Ovary (tissue), 9 donors: Measurements from ENCODE around the gene OR5I1. TPM values are rescaled to one million over a fixed set of nuclear protein-coding genes. Genes with fewer than 3 reads are reported as not detected.
"Not testable (repeated sequence)": the region's sequence is repeated elsewhere in the genome, so short reads cannot be mapped to it uniquely, and the experiment has no call there.

Experiments used
- DNase-seq, 5 donors: peaks; one replicate each; pipeline ENCODE4 v3.0.0-alpha.2; 2019 to 2020
- H3K27ac ChIP-seq, 2 donors: fragments of 200-600 bp; one replicate each; pipeline versions ENCODE4 v1.5.1 to v1.8.0; 2019 to 2022
- H3K27me3 ChIP-seq: fragments of 200-600 bp; one replicate; pipeline ENCODE4 v1.8.0; 2022
- H3K36me3 ChIP-seq: fragments of 200-600 bp; sonication (generic); one replicate; pipeline ENCODE4 v1.5.1; 2019
- H3K4me1 ChIP-seq: one replicate; pipeline ENCODE4 v1.8.1; 2013; ENCODE audit warnings: mild to moderate bottlenecking, moderate library complexity; ENCODE audit not compliant: insufficient read depth
- H3K4me3 ChIP-seq: fragments of 200-600 bp; sonication (generic); one replicate; pipeline ENCODE4 v1.5.1; 2017
- H3K9me3 ChIP-seq, 2 donors: fragments of 200-600 bp in 1 of 2; sonication (generic) in 1 of 2; one replicate each; pipeline versions ENCODE4 v1.5.1 to v1.8.1; 2013 to 2019; ENCODE audit warnings: mild to moderate bottlenecking in 1 of 2, moderate library complexity in 1 of 2
- EP300 ChIP-seq: sonication (generic); formaldehyde crosslinking; IDR thresholded peaks from one replicate; pipeline ENCODE4 v1.6.1; 2017; ENCODE audit warnings: antibody characterized with exemption
- POLR2A ChIP-seq: fragments of 450-650 bp; IDR thresholded peaks from one replicate; pipeline ENCODE4 v1.6.1; 2017; ENCODE audit warnings: antibody characterized with exemption, mild to moderate bottlenecking, moderate library complexity
- WGBS, 3 donors: extraction: QIAGEN DNeasy Blood & Tissue Kit in 1 of 3; methylation state at CpG; one replicate each; pipeline versions ENCODE4 v1.1.5 to v1.1.7; 2013 to 2017; 5-methylcytosine and 5-hydroxymethylcytosine counted together
- intact Hi-C, 4 donors: fragments of 100-400 bp; cut with DNase I; formaldehyde crosslinking; loops; one replicate each; pipeline versions ENCODE4 v1.11.0 to v1.15.1; 2022 to 2023
- polyA plus RNA-seq, 2 donors: library from polyadenylated mRNA; stranded (reverse); fragments of 200-250 nt in 1 of 2; fragments of 350-450 nt in 1 of 2; fragmentation: Illumina TruSeq in 1 of 2; extraction: RNeasy Lipid Tissue Mini Kit (QIAGEN cat#74804) in 1 of 2; gene quantifications; one replicate each; pipeline ENCODE4 v1.2.3, GENCODE V29; 2013 to 2014
- total RNA-seq, 7 donors: library from RNA; depleted of rRNA in 2 of 7; stranded (reverse); fragments of >200 nt in 2 of 7; fragmentation: NEBNext Ultra II Directional in 3 of 7; extraction: Animal tissue kit (Norgen Biotek cat#: 25700) in 3 of 7; gene quantifications; one replicate each; pipeline versions ENCODE4 v1.1.0 to v1.2.4, GENCODE V29; 2016 to 2023
- TF ChIP-seq, protein P1 (sequence below), 3 donors: fragments of 450-650 bp in 2 of 3; fragments of 200-600 bp in 1 of 3; IDR thresholded peaks; one replicate each; pipeline versions ENCODE4 v1.5.1 to v1.8.0; 2016 to 2022; ENCODE audit warnings: antibody characterized with exemption in 3 of 3, mild to moderate bottlenecking in 1 of 3
- donor health status: DM: no; HTN: no; CAD: no; lungs with moderate emphysema.
- donor health status: DM: no; HTN: no; CAD: no.
- donor health status: Bipolar disorder and iron deficiency.
- donor health status: DM: yes; HTN: yes; CAD: no.
- donor health status: DM: no; HTN: no; CAD: no.
- donor health status: DM: yes; HTN: yes; CAD: no.

The OR5I1 gene
- total and polyA plus RNA-seq, 9 donors, result not detected

DNA sequence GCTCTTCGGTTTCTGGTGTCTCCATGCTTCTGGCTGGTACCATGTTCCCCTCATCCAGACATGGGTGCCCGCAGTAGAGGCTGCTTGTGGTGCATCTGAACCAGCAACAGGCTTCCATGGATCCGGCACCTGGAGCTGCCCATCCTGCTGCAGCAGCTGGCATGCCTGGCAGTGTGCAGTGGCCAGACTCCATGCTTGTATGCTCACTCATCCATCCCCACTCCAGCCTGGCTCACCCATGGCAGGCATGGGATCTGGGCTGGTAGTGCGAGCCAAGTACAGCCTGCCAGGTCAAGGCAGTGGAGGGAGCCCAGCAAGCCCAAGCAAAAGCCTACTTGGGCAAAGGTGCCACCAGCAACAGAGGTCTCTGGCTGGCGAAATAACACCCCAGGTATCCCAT is 15.7 kb downstream of the OR5I1 start:
- Histone ChIP-seq H3K27ac (no peak overlapping the region), H3K36me3 (no peaks in the 10 kb centered on the region), H3K4me3 (no peak overlapping the region), H3K4me1 (no peaks in the 10 kb centered on the region), H3K9me3 (no peaks in the 10 kb centered on the region), H3K27me3 (no peaks in the 10 kb centered on the region)
- DNase-seq, result no peak
- 75 to 80% (median 77%) methylated on average over 5 of the region's 5 CpGs for WGBS, 3 donors
- TF ChIP-seq, protein P1, sequence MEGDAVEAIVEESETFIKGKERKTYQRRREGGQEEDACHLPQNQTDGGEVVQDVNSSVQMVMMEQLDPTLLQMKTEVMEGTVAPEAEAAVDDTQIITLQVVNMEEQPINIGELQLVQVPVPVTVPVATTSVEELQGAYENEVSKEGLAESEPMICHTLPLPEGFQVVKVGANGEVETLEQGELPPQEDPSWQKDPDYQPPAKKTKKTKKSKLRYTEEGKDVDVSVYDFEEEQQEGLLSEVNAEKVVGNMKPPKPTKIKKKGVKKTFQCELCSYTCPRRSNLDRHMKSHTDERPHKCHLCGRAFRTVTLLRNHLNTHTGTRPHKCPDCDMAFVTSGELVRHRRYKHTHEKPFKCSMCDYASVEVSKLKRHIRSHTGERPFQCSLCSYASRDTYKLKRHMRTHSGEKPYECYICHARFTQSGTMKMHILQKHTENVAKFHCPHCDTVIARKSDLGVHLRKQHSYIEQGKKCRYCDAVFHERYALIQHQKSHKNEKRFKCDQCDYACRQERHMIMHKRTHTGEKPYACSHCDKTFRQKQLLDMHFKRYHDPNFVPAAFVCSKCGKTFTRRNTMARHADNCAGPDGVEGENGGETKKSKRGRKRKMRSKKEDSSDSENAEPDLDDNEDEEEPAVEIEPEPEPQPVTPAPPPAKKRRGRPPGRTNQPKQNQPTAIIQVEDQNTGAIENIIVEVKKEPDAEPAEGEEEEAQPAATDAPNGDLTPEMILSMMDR (IDR thresholded peaks at IDR 0.05), result no peak
- TF ChIP-seq POLR2A, result no peak
- TF ChIP-seq EP300, result no peak
- intact Hi-C loops, result no loop called here

DNA sequence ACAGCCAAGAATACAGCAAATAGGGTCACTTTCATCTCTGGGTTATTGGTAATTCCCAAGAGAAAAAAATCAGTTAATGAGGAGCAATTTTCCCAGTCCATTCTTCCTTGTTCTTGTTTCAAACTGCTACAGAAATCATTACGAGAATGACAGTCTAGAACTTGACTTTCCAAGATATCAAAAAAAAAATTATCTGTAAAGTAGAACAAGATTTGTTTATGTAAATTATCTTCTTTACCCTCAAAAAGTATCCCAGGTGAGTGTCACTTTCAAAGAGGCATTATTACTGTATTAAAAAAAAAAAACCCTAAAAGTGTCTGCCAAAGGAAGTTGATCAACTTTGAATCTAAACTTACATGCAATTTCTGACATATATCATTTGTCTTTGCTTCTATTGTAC is 21.7 kb downstream of the OR5I1 start, which contains the start of gene OR5W2:
Gene OR5W2, minus strand, starts transcription at position 101 of the 400 bp plus-strand sequence. Its CDS starts 0 bp downstream, at position 101.
- Histone ChIP-seq H3K4me3 (no peak within 1 kb of the TSS), H3K27me3 (no peaks in the 10 kb centered on the region), H3K36me3 (no peaks in the 10 kb centered on the region), H3K4me1 (no peaks in the 10 kb centered on the region), H3K9me3 (no peaks in the 10 kb centered on the region), H3K27ac (no peak within 1 kb of the TSS)
- no peak for DNase-seq
- TF ChIP-seq POLR2A, result no peak
- no peak for TF ChIP-seq EP300
- TF ChIP-seq, protein P1 (IDR thresholded peaks at IDR 0.05), result no peak
- intact Hi-C loops, result no loop called here
- WGBS, 3 donors, result 28 to 72% (median 52%) methylated on average over 1 of the region's 1 CpG

DNA sequence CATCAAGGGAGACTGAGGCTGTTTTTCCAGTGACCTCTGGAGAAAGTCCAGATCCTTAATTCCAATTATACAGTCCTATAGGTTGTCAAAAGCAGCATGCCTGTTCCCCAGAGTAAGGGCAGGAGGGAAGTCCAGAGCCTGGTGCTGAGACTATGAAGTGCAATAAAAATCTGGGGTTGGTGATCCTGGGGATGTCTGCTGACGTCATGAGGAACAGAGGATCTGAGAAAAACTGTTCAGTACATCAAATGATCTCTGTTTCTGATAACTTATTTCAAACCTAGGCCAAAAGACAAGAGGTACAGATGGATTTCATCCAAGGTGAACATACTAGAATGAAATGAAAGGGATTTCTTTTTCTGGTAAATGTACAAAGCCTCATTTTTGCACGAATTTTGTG is 33.9 kb downstream of the OR5I1 start:
- no peak for DNase-seq
- intact Hi-C loops, result no loop called here
- 18 to 26% (median 18%) methylated on average over 2 of the region's 2 CpGs for WGBS, 3 donors
- Histone ChIP-seq H3K4me1 (no peaks in the 10 kb centered on the region), H3K9me3 (no peaks in the 10 kb centered on the region), H3K4me3 (no peak overlapping the region), H3K36me3 (no peaks in the 10 kb centered on the region), H3K27ac (no peak overlapping the region), H3K27me3 (no peaks in the 10 kb centered on the region)
- TF ChIP-seq POLR2A, result no peak
- TF ChIP-seq, protein P1 (IDR thresholded peaks at IDR 0.05), result no peak
- no peak for TF ChIP-seq EP300

DNA sequence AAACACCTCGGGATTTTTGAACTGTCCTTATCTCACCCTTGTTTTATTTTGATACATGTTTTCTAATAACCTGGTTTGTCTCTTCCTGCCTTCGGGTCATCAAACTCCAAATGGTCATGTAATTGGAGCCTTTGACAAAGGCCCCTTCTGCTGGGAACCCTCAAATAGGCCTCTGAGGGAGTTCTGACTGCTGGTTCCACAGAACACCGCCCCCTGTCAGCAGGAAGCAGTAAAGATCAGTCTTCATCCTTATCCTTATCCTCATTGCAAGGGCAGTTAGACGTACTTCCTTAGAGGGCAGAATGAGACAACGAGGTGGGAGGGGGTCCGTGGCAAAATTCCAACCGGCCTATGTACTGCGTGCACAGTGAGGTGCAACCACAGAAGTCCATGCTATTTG is 41.0 kb downstream of the OR5I1 start:
- 48 to 63% (median 57%) methylated on average over 8 of the region's 8 CpGs for WGBS, 3 donors

DNA sequence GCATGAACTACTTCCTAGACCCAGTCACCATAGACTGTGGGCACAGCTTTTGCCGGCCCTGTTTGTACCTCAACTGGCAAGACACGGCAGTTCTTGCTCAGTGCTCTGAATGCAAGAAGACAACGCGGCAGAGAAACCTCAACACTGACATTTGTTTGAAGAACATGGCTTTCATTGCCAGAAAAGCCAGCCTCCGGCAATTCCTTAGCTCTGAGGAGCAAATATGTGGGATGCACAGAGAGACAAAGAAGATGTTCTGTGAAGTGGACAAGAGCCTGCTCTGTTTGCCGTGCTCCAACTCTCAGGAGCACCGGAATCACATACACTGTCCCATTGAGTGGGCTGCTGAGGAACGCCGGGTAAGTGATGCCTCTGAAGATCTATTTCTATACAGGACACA is 50.7 kb downstream of the OR5I1 start:
- H3K27me3 ChIP-seq, H3K4me1 ChIP-seq, H3K9me3 ChIP-seq, intact Hi-C loops, H3K4me3 ChIP-seq, DNase-seq, H3K36me3 ChIP-seq, H3K27ac ChIP-seq: not testable (repeated sequence)
- 85 to 94% (median 91%) methylated on average over 9 of the region's 9 CpGs for WGBS, 3 donors

More for the DNA sequence above, 41.0 kb downstream of the OR5I1 start:
- Histone ChIP-seq H3K4me1 (no peaks in the 10 kb centered on the region), H3K9me3 (no peaks in the 10 kb centered on the region), H3K36me3 (no peaks in the 10 kb centered on the region), H3K27ac (no peak overlapping the region), H3K27me3 (no peaks in the 10 kb centered on the region), H3K4me3 (no peak overlapping the region)
- TF ChIP-seq EP300, result no peak
- no peak for TF ChIP-seq POLR2A
- TF ChIP-seq, protein P1 (IDR thresholded peaks at IDR 0.05), result no peak
- DNase-seq, result no peak
- intact Hi-C loops, result no loop called here

Other genes with a start within 250 kb of the OR5I1 start
- not detected for gene OR5D13, start 163.0 kb downstream of the OR5I1 start, total RNA-seq
- gene OR5D13, start 163.0 kb downstream of the OR5I1 start, polyA plus RNA-seq, result not detected
- gene OR5D14, start 140.8 kb downstream of the OR5I1 start, total RNA-seq, result not detected
- gene OR5D14, start 140.8 kb downstream of the OR5I1 start, polyA plus RNA-seq, result not detected
- not detected for gene OR5L1, start 125.0 kb downstream of the OR5I1 start, total RNA-seq
- gene OR5L1, start 125.0 kb downstream of the OR5I1 start, polyA plus RNA-seq, result not detected
- not detected for gene OR5D18, start 116.8 kb downstream of the OR5I1 start, total RNA-seq
- not detected for gene OR5D18, start 116.8 kb downstream of the OR5I1 start, polyA plus RNA-seq
- gene OR5L2, start 109.2 kb downstream of the OR5I1 start, total RNA-seq, result not detected
- gene OR5L2, start 109.2 kb downstream of the OR5I1 start, polyA plus RNA-seq, result not detected
- not detected for gene OR5D16, start 97.6 kb downstream of the OR5I1 start, total RNA-seq
- not detected for gene OR5D16, start 97.6 kb downstream of the OR5I1 start, polyA plus RNA-seq
- not detected for gene TRIM51, start 53.1 kb downstream of the OR5I1 start, total RNA-seq
- gene TRIM51, start 53.1 kb downstream of the OR5I1 start, polyA plus RNA-seq, result not detected
- not detected for gene OR5W2, start 21.8 kb downstream of the OR5I1 start, total RNA-seq
- not detected for gene OR5W2, start 21.8 kb downstream of the OR5I1 start, polyA plus RNA-seq
- gene OR10AG1, start 33.5 kb upstream of the OR5I1 start, total RNA-seq, result not detected
- gene OR10AG1, start 33.5 kb upstream of the OR5I1 start, polyA plus RNA-seq, result not detected
- not detected for gene OR5F1, start 58.2 kb upstream of the OR5I1 start, total RNA-seq
- gene OR5F1, start 58.2 kb upstream of the OR5I1 start, polyA plus RNA-seq, result not detected
- not detected for gene OR5AS1, start 91.3 kb upstream of the OR5I1 start, total RNA-seq
- not detected for gene OR5AS1, start 91.3 kb upstream of the OR5I1 start, polyA plus RNA-seq
- gene OR8I2, start 156.9 kb upstream of the OR5I1 start, total RNA-seq, result not detected
- not detected for gene OR8I2, start 156.9 kb upstream of the OR5I1 start, polyA plus RNA-seq
- gene OR8H2, start 167.3 kb upstream of the OR5I1 start, total RNA-seq, result not detected
- not detected for gene OR8H2, start 167.3 kb upstream of the OR5I1 start, polyA plus RNA-seq
- gene OR8H3, start 186.0 kb upstream of the OR5I1 start, total RNA-seq, result not detected
- not detected for gene OR8H3, start 186.0 kb upstream of the OR5I1 start, polyA plus RNA-seq
- not detected for gene OR8J3, start 203.8 kb upstream of the OR5I1 start, total RNA-seq
- gene OR8J3, start 203.8 kb upstream of the OR5I1 start, polyA plus RNA-seq, result not detected
- not detected for gene OR8K5, start 223.9 kb upstream of the OR5I1 start, total RNA-seq
- gene OR8K5, start 223.9 kb upstream of the OR5I1 start, polyA plus RNA-seq, result not detected
- not detected for gene OR5J2, start 240.2 kb upstream of the OR5I1 start, total RNA-seq
- not detected for gene OR5J2, start 240.2 kb upstream of the OR5I1 start, polyA plus RNA-seq